ENCODE measurements around the gene ASPG.
A peak's percentile ranks its signal among the peaks of the same experiment; 100 is the strongest.

ASPG gene

DNA sequence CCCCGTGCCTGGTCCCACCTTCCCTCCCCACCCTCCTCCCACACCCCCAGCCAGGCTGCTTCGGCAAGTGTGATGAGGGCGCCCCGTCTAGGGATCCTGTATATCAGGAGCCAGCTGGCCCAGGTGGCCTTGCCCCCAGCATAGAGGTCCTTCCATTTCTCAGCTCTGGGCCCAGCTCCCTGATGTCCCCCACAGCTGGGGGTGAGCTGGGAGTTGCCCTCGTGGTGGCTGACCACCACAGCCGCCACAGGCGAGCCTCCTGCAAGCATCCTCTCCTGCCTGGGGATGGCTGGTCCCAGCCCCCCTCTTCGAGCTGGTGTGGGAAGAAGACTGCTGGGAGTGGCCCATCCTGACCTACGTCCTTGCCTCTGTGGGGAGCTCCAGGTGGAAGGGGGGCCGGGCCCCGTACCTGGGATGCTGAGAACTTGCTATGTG is 7.4 kb downstream of the ASPG start (continued):
- TF ChIP-seq, protein P1, sequence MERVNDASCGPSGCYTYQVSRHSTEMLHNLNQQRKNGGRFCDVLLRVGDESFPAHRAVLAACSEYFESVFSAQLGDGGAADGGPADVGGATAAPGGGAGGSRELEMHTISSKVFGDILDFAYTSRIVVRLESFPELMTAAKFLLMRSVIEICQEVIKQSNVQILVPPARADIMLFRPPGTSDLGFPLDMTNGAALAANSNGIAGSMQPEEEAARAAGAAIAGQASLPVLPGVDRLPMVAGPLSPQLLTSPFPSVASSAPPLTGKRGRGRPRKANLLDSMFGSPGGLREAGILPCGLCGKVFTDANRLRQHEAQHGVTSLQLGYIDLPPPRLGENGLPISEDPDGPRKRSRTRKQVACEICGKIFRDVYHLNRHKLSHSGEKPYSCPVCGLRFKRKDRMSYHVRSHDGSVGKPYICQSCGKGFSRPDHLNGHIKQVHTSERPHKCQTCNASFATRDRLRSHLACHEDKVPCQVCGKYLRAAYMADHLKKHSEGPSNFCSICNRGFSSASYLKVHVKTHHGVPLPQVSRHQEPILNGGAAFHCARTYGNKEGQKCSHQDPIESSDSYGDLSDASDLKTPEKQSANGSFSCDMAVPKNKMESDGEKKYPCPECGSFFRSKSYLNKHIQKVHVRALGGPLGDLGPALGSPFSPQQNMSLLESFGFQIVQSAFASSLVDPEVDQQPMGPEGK (CRISPR knock-in tag; IDR thresholded peaks at IDR 0.05; ENCODE audit: borderline replicate concordance) = no peak
- TF ChIP-seq ZNF70 (CRISPR knock-in tag; IDR thresholded peaks at IDR 0.05) (no peak), TOX (CRISPR knock-in tag; IDR thresholded peaks at IDR 0.05; ENCODE audit: borderline replicate concordance) (no peak)

DNA sequence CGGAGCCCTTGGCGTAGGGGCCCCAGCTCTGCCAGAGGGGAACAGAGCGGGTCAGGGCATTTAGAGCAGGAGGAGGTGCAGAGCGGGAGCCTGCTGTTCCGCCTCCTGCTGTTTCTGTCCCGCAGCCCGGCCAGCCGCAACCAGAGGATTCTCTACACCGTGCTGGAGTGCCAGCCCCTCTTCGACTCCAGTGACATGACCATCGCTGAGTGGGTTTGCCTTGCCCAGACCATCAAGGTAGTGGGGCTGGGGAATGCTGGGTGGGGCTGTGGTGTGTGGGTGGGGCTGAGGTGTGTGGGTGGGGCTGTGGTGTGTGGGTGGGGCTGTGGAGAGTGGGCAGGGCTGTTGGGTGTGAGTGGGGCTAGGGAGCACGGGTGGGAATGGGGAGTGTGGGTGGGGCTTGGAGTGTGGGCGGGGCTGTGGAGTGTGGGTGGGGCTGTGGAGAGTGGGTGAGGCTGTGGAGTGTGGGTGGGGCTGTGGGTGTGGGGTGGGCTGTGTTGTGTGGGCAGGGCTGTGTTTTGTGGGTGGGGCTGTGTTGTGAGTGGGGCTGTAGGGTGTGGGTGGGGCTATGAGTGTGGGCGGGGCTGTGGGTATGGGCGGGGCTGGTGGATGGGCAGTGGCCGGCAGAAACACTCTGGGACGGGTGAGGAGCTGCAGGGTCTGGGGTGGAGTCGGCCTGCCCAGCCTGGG is 8.0 kb downstream of the ASPG start:
- TF ChIP-seq, protein P2, sequence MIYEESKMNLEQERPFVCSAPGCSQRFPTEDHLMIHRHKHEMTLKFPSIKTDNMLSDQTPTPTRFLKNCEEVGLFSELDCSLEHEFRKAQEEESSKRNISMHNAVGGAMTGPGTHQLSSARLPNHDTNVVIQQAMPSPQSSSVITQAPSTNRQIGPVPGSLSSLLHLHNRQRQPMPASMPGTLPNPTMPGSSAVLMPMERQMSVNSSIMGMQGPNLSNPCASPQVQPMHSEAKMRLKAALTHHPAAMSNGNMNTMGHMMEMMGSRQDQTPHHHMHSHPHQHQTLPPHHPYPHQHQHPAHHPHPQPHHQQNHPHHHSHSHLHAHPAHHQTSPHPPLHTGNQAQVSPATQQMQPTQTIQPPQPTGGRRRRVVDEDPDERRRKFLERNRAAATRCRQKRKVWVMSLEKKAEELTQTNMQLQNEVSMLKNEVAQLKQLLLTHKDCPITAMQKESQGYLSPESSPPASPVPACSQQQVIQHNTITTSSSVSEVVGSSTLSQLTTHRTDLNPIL (CRISPR knock-in tag; IDR thresholded peaks at IDR 0.05; ENCODE audit: low read depth) = no peak
- ATAC-seq = peak; percentile 17; the same call in 2 of the 3 replicates

DNA sequence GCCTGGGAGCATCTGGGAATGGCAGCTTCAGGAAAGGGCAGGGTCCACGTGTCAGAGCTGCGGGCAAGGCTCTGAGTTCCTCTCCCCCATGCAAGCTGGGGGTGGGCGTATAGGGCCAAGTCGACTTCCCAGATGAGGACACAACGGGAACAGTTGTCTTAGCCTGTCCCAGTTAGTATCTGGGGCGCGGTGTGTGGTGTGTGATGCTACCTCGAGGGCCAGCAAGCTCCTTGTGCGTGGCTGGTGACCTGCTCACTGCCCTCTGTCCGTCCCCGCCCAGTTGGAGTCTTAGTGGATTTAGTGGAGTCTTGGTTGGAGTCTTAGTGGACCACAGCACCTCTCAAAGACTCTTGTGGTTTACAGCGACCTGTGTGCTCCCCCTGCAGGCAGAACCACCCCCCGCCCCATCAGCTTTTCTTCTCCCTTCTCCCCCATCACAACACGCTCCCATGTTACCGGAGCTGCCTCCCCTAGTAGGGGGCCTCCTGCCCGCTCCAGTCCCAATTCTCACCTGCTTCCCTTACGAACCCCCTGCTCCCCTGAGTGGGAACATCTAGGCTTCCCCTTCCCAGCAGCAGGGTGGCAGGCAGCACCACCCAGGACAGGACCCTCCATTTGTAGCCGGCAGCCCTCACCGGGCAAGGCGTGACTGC is 8.7 kb downstream of the ASPG start:
- ATAC-seq = peak; percentile 3; the same call in 1 of the 3 replicates
- TF ChIP-seq GLIS3 (CRISPR knock-in tag; IDR thresholded peaks at IDR 0.05) (no peak), RARB (CRISPR knock-in tag; IDR thresholded peaks at IDR 0.05) (no peak), TOX (CRISPR knock-in tag; IDR thresholded peaks at IDR 0.05; ENCODE audit: borderline replicate concordance) (no peak), ARNTL (CRISPR knock-in tag; IDR thresholded peaks at IDR 0.05; ENCODE audit: borderline replicate concordance, low read depth) (no peak), ZC3H10 (CRISPR knock-in tag; IDR thresholded peaks at IDR 0.05) (no peak), BACH2 (CRISPR knock-in tag; IDR thresholded peaks at IDR 0.05; ENCODE audit: borderline replicate concordance) (no peak), ZNF70 (CRISPR knock-in tag; IDR thresholded peaks at IDR 0.05) (no peak), ZFP3 (CRISPR knock-in tag; IDR thresholded peaks at IDR 0.05) (no peak), OSR1 (CRISPR knock-in tag; IDR thresholded peaks at IDR 0.05) (no peak)
- TF ChIP-seq, protein P2 (CRISPR knock-in tag; IDR thresholded peaks at IDR 0.05; ENCODE audit: low read depth) = no peak
- TF ChIP-seq, protein P1 (CRISPR knock-in tag; IDR thresholded peaks at IDR 0.05; ENCODE audit: borderline replicate concordance) = no peak
- TF ChIP-seq, protein P3, sequence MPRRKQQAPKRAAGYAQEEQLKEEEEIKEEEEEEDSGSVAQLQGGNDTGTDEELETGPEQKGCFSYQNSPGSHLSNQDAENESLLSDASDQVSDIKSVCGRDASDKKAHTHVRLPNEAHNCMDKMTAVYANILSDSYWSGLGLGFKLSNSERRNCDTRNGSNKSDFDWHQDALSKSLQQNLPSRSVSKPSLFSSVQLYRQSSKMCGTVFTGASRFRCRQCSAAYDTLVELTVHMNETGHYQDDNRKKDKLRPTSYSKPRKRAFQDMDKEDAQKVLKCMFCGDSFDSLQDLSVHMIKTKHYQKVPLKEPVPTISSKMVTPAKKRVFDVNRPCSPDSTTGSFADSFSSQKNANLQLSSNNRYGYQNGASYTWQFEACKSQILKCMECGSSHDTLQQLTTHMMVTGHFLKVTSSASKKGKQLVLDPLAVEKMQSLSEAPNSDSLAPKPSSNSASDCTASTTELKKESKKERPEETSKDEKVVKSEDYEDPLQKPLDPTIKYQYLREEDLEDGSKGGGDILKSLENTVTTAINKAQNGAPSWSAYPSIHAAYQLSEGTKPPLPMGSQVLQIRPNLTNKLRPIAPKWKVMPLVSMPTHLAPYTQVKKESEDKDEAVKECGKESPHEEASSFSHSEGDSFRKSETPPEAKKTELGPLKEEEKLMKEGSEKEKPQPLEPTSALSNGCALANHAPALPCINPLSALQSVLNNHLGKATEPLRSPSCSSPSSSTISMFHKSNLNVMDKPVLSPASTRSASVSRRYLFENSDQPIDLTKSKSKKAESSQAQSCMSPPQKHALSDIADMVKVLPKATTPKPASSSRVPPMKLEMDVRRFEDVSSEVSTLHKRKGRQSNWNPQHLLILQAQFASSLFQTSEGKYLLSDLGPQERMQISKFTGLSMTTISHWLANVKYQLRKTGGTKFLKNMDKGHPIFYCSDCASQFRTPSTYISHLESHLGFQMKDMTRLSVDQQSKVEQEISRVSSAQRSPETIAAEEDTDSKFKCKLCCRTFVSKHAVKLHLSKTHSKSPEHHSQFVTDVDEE (CRISPR knock-in tag; IDR thresholded peaks at IDR 0.05) = no peak

DNA sequence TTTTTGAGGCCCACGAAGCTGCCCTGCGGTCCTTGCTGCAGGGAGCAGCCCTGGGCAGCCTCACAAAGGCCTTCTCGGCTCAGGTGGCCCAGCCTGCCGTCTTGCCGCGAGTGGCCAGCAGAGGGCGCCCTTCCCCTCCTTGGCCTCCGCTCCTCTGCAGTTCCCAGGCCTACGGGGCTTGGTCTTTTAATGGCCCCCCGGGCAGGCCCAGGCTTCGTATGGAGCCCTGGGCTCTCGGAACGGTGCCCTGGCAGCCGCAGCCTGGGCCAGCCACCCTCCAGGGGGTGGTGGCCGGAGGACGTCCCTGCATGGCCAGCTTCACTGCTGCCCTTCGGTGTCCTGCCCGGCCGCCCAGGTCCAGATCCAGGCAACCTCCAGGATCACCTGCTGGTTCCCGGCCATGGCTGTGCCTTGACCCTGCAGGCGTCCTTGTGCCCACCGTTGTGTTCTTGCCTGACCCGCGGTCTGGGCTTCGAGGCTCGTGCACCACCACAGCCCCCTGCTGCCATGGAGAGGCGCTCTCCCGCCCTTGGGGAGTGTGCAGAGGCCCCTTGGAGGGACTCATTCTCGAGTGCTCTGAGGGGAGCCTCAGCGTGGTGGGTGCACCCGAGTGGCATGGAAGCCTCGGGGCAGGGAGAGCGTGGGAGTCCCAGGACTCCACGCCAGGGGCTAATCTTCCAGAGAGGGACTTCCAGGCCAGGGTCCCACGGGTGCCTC is 9.4 kb downstream of the ASPG start:
- ATAC-seq = peak; percentile 92
- TF ChIP-seq SNAI2 (CRISPR knock-in tag; IDR thresholded peaks at IDR 0.05) (no peak), PPARA (CRISPR knock-in tag; IDR thresholded peaks at IDR 0.05; ENCODE audit: borderline replicate concordance) (no peak), RARB (CRISPR knock-in tag; IDR thresholded peaks at IDR 0.05) (no peak), ARNTL (CRISPR knock-in tag; IDR thresholded peaks at IDR 0.05; ENCODE audit: borderline replicate concordance, low read depth) (no peak), ZC3H10 (CRISPR knock-in tag; IDR thresholded peaks at IDR 0.05) (no peak), BACH2 (CRISPR knock-in tag; IDR thresholded peaks at IDR 0.05; ENCODE audit: borderline replicate concordance) (no peak), ZFP30 (CRISPR knock-in tag; IDR thresholded peaks at IDR 0.05) (no peak)
- TF ChIP-seq, protein P2 (CRISPR knock-in tag; IDR thresholded peaks at IDR 0.05; ENCODE audit: low read depth) = no peak
- TF ChIP-seq, protein P3 (CRISPR knock-in tag; IDR thresholded peaks at IDR 0.05) = no peak
- TF ChIP-seq, protein P1 (CRISPR knock-in tag; IDR thresholded peaks at IDR 0.05; ENCODE audit: borderline replicate concordance) = no peak
